Bronchial epithelial cell (primary cell): ENCODE results near the gene HLA-DPB1. TPM values are rescaled to one million over a fixed set of nuclear protein-coding genes. Genes with fewer than 3 reads are reported as not detected.

Source experiments
- DNase-seq: peaks from one replicate; pipeline ENCODE4 v3.0.0-alpha.2; 2010; ENCODE audit warnings: low read depth
- FAIRE-seq: peaks from 2 replicates; lab custom pipeline; 2011; peaks lifted over from hg19 to GRCh38; lab: Jason Lieb, UNC
- H3K27me3 ChIP-seq: 2 replicates; pipeline ENCODE4 v1.5.1; 2011; ENCODE audit warnings: low read length; ENCODE audit not compliant: control insufficient read depth, insufficient read depth
- H3K36me3 ChIP-seq: 2 replicates; pipeline ENCODE4 v1.5.1; 2011; ENCODE audit warnings: low read length; ENCODE audit not compliant: control insufficient read depth, insufficient read depth
- H3K4me3 ChIP-seq: 2 replicates; pipeline ENCODE4 v1.5.1; 2011; ENCODE audit warnings: mild to moderate bottlenecking, low read depth, low read length, control low read depth
- CTCF ChIP-seq: IDR thresholded peaks from 2 replicates; pipeline ENCODE4 v1.5.1; 2011; ENCODE audit warnings: mild to moderate bottlenecking, moderate library complexity, low read length, control low read depth, inconsistent platforms; ENCODE audit not compliant: insufficient read depth, severe bottlenecking
- total RNA-seq: library from RNA; depleted of rRNA; stranded (reverse); fragments of >200 nt; gene quantifications from 2 replicates; pipeline ENCODE4 v1.2.1, GENCODE V29; 2014

The HLA-DPB1 gene
- total RNA-seq, 1 donor from 2014 or later, result 0.53 TPM

GRCh38 chr6:33123732-33124524 is 48.1 kb downstream of the HLA-DPB1 start:
- no peak overlapping the region for H3K4me3 ChIP-seq
- peak; percentile 33 for DNase-seq
- H3K36me3 ChIP-seq, result no peaks in the 10 kb centered on the region
- peak; percentile 40 for TF ChIP-seq CTCF
- no peaks in the 10 kb centered on the region for H3K27me3 ChIP-seq
- no peak for FAIRE-seq

GRCh38 chr6:33124525-33124901 is 48.7 kb downstream of the HLA-DPB1 start:
- no peak overlapping the region for H3K4me3 ChIP-seq
- H3K36me3 ChIP-seq, result no peaks in the 10 kb centered on the region
- FAIRE-seq (no peak), DNase-seq (no peak)
- no peak for TF ChIP-seq CTCF
- no peaks in the 10 kb centered on the region for H3K27me3 ChIP-seq

- TF ChIP-seq CTCF, result no peak
- no peak overlapping the region for H3K4me3 ChIP-seq
- no peak for FAIRE-seq
- H3K27me3 ChIP-seq, result no peaks in the 10 kb centered on the region
- DNase-seq, result no peak
- H3K36me3 ChIP-seq, result no peaks in the 10 kb centered on the region
These were observed 49.2 kb downstream of the HLA-DPB1 start for GRCh38 chr6:33124947-33125346.

- peak; percentile 29 for DNase-seq
- TF ChIP-seq CTCF, result peak; percentile 76
- H3K27me3 ChIP-seq, result no peaks in the 10 kb centered on the region
- no peaks in the 10 kb centered on the region for H3K36me3 ChIP-seq
- H3K4me3 ChIP-seq, result no peak overlapping the region
- FAIRE-seq, result no peak
These were observed 50.4 kb downstream of the HLA-DPB1 start for GRCh38 chr6:33126101-33126714.

- no peak for FAIRE-seq
- DNase-seq, result no peak
These were observed 52.5 kb downstream of the HLA-DPB1 start for GRCh38 chr6:33128318-33128717.

More at GRCh38 chr6:33128318-33128717, 52.5 kb downstream of the HLA-DPB1 start:
- no peaks in the 10 kb centered on the region for H3K27me3 ChIP-seq
- no peaks in the 10 kb centered on the region for H3K36me3 ChIP-seq
- no peak for TF ChIP-seq CTCF
- no peak overlapping the region for H3K4me3 ChIP-seq
